ENCODE measurements around the gene MRPS25.

The MRPS25 gene

DNA sequence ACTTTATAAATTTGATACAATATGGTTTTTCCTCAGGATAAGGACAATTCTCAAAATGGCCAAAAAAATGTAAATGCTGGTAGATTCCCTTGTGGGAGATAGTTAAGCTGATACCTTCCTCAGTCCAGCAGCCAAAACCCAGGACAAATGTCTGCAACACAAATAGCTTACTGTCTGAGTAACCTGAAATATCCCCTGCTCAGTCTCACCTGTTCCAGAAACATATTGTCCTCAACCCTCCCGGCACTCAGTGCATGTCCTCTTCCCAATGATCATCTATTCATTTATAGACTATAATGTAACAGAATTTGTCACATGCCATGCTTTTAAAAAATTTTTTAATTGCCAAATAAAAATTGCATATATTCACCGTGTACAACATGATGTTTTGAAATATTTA lies 21.6 kb upstream of the MRPS25 start:
- intact Hi-C loops (cut with DNase I), result no loop called here
- DNase-seq, result no peak

DNA sequence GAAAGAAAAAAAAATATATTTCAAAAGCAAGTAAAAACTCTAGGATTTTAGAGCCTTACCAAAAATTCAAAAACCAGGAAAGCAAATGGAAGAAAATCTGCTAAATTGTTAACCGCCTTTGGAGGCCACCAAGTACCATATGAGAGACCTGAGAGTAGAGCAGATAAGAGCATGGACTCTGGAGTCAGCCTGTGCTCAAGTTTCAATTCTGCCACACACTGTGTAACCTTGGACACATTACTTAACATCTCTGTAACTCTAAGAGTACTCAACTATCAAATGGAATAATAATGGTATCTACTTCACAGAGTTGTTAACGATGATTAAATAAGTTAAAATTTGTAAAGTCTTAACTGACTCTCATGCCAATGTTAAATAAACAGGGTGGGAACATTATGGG lies 21.1 kb upstream of the MRPS25 start:
- DNase-seq, result no peak
- intact Hi-C loops (cut with DNase I), result no loop called here

DNA sequence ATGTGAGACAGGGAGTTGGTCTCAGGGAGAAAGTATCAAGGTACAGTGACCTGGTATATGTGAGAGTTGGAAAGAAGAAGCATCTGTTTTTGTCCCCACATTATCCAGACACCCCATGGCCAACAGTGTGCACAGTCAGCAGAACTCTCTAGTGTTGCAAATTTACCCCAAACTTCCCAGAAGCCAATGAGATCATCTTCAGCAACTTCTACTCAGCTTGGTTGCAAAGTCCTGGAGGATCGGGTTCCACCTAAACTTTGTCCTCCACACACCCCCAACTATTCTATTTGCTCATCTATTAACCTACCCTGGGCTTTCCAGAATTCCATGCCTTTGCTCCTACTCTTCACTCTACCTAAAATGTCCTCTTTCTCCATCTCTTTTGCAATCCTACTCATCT lies 18.1 kb upstream of the MRPS25 start:
- no peak for DNase-seq
- intact Hi-C loops (cut with DNase I), result no loop called here

DNA sequence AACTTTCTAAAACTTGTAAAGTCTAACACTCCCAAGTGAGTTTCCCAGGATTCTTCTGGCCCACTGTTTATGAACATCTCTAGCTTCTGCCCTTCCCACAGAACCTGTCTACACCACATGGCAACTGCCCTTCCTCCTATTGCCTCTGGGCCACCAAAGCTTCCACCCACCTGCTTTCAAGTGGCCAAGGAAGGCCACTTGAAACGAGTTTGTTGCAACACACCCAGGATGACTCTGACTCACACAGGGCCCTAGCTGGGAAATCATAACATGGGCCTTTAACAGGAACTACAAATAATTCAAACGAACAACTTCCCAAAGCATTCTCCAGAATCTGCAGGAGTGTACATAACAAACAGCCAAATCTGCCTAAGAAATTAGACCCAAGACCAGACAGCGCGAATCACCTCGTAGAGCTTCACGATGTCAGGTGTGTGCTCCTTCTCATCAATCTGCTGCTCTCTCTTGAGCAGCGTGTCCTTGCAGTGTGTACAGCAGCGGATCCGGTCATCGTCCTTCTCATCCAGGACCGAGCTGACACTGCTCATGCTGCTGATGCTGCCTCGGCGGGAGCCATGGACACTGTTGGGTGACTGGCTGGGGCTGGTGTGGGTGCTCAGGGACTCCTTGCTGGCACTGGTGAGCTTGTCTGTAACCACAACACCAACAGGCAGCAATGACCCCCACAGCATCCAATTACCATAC lies 17.0 kb upstream of the MRPS25 start:
- intact Hi-C loops (cut with DNase I), result no loop called here
- no peak for DNase-seq

DNA sequence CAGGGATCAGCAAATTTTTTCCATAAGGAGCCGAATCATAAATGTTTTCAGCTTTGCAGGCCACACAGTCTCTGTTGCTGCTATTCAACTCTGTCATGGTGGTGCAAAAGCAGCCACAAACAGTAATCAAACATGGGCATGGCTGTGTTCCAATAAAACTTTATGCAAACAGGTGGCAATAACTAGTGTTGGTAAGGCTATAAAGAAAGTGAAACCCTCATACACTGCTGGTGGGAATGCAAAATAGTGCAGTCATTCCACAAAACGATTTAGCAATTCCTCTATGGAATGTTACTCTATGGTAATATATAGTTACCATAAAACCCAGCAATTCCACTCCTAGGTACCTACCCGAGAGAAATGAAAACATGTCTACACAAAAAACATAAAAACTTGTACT lies 14.0 kb upstream of the MRPS25 start:
- DNase-seq, result no peak
- intact Hi-C loops (cut with DNase I), result no loop called here

DNA sequence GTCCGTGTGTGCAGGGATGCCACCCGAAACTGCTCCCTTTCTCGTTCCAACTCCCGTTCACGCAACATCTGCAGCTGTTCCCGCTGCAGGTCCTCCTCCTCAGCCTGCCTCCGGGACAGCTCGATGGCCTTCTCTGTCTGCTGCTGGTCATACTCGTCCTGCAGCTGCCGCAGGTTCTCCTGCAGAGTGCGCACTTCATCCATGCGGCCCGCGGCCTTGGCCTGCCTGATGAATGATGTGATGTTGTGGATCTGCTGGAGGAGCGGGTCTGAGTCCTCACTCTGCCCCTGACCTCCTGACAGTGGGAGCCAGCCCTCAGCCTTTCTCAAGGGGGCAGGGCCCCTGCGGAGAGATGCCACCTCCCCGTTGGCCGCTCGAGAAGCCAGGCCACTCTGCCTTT lies 9.4 kb upstream of the MRPS25 start:
- intact Hi-C loops (cut with DNase I), result no loop called here
- DNase-seq, result no peak

DNA sequence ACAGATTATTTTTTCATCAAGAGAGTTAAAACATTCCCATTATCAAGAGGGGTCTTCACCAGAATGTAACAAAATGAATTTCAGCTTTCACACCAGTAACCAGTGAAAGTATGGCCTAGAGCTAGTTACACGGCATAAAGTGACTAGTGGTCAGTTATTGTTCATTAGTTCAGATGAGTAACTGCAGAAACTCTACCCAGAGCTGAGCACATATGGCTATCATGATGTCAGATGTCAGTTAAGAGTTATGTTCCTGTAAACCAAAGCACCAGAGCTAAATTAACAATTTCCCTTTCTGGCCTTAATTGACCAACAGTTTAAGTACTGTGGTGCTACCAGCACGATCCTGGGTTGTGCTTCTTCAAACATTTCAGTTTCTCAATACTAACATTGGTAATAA lies 6.6 kb upstream of the MRPS25 start:
- intact Hi-C loops (cut with DNase I), result no loop called here
- DNase-seq, result no peak

DNA sequence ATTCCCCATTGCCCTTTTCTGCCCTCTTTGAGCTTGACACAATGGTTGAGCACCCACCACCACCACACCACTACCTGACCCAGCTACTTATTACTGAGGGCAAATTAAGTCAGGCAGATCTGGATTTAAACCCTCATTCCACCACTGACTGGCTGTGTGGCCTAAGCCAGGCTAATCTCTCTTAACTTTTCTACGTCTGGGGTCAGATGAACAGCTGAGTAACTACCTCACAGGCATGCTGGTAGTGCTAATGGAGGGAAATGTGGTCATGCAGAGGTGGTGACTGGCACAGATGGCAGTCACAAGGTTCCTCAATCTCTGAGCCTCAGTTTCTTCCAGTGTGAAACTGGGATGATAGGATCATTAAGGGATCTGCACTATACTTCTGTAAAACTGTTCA lies 4.3 kb upstream of the MRPS25 start:
- intact Hi-C loops (cut with DNase I), result no loop called here
- DNase-seq, result no peak

DNA sequence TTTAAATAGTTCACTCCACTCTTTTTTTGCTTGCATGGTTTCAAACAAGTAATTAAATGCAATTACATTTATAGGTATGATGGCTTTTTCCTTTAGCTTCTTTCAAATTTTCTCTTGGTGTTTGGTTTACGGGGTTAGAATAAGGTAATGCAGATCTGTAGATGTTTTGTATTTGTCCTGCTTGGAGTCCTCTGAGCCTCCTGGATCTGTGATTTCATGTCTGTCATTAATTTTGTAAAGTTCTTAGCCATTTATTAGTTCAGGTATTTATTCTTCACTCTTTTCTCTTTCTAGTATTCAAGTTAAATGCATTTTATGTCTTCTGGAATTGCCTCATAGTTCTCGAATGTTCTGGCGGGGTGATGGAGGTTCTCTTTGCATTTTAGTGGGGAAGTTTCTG lies 1.4 kb upstream of the MRPS25 start:
- DNase-seq, result no peak
- intact Hi-C loops (cut with DNase I), result no loop called here

DNA sequence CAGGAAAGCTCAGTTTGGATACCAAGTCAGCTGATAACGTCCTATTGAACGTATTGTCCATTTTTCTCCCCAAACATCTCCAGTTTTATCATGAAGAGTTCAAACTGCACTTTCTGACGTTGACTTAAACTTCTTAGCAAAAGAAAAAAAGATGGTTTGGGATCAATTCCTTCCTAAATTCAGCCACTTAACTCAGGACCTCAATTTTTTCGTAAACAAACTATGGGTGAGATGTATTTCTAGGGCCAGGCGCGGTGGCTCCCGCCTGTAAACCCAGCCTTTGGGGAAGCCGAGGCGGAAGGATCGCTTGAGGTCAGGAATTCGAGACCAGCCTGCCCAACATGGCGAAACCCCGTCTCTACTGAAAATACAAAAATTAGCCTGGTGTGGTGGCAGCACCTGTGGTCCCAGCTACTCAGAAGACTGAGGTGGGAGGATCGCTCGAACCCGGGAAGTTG lies 464 bp upstream of the MRPS25 start:
- no peak for DNase-seq
- intact Hi-C loops (cut with DNase I), result loop anchor here (1.0 kb wide), 1 partner anchor 34 kb away; the partner anchor contains the start of gene RBSN

DNA sequence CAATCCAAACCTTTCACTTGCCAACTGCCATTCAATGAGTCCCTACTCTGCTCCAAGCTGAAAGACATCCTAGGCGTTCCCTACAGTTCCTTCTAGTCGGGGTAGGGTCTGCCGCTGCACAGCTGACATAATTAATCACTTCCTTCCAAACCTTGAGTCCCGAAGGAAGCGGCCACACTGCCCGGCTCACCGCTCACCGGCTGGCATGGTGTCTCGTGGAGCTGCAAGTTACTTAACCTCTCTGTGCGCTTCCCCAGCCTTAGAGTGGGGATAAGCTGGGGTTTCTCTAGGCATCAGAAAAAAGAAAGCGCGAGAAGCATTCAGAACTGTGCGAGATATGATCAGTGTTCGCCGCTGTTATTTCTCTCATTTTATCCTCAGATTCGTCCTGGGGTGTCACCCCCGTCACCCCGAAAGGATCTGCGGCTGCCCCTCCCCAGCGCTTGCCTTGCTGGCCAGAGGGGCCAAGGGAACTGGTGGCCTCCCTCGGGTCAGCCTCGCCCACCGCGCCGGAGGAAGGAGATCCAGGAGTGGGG lies 748 bp downstream of the MRPS25 start:
- peak in 1 of 10 donors; percentile 69 for DNase-seq

DNA sequence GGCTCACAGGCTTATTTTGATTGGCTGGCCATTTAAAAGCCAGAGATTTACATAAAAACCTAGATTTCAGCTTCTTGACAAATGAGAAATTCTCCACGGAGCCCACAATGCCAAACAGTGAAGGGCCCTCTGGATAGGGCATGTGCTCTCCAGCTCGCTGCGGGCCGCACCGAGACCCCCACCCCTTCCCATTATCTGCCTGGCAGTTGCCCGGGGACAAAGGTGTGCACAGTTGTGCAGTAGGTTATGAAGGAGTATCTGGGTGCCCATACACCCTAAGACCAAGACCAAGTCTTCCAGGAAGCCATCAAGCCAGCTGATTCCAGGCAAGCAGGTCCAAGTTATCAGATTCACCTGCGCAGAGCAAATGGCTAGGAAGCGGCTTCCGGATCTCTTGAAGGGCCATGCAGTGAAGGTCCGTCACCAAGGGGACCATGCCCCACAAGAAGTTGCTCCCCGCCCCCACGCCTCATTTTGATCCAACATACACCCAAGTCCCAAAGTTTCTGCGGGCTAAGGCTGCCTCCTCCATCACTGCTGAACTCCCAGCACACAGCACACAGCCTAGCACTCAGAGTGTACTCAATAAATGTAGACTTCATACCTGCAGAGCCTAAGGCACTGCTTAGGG lies 1.3 kb downstream of the MRPS25 start:
- no peak for DNase-seq
- intact Hi-C loops (cut with DNase I), result no loop called here

More for the DNA sequence above, 748 bp downstream of the MRPS25 start:
- intact Hi-C loops (cut with DNase I), result no loop called here

DNA sequence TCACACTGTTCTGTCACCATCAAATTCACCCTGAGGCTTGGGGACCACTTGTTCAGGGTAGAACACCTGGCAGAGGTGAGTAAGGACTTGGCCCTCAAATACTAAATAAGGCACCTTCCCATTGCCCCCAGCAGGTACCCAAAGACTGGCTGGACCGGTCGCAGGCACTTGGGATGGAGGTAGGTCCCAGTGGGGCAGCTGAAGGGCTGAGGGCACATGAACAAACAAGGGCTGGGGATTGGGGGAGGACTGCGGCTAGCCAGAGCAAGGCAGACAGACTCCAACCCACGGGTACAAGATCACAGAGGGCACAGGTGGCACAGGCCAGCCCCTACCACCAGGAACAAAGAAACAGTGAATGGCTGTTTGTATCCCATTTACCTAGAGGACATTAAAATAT lies 1.9 kb downstream of the MRPS25 start:
- DNase-seq, result no peak
- intact Hi-C loops (cut with DNase I), result no loop called here

DNA sequence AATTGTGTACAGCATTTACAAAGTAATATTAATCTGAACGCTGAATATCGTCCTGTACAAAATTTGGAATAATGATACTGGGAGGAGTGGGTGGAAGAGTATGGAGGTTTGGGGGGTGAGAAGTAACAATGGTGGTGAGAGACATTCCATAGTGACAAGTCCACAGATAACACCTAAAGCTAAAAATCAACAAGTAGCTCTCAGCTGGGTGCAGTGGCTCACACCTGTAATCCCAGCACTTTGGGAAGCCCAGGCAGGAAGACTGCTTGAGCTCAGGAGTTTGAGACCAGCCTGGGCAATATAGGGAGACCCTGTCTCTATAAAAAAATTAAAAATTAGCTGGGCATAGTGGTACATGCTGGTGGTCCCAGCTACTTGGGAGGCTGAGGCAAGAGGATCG lies 5.1 kb downstream of the MRPS25 start:
- DNase-seq, result no peak
- intact Hi-C loops (cut with DNase I), result no loop called here

DNA sequence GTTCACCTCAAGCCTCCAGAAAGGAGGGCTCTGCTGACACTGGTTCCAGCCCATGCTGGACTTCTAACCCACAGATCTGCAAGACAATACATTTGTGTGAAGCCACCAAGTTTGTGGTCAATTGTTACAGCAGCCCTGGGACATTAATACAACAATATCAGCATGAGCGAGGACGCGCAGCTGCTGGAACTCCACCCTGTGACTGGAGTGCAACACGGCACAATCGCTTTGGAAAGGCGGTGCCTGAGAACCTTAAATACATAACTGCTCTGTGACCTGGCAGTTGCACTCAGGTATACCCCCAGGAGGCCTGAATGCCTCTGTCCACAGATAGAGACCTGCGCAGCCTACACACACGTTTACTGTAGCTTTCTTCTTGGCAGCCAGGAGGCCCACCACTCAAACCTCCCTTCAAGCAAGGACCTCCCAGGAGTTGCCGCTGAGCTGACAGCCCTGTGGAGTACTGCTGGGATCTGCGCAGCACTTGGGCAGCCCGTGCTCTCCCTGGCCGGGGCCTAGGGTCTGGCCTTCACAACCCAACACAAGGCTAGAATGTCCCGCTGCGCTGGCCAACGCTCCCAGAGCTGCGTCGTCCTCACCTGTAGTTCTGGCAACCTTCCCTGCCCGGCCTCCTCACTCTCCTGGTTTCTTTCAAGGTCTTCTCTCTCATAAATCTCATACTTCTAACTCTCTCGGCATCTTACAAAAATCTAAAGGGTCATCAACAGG lies 8.3 kb downstream of the MRPS25 start:
- intact Hi-C loops (cut with DNase I), result loop anchor here (10.0 kb wide), 1 partner anchor 132 kb away; no protein-coding TSS in a partner anchor
- no peak for DNase-seq

DNA sequence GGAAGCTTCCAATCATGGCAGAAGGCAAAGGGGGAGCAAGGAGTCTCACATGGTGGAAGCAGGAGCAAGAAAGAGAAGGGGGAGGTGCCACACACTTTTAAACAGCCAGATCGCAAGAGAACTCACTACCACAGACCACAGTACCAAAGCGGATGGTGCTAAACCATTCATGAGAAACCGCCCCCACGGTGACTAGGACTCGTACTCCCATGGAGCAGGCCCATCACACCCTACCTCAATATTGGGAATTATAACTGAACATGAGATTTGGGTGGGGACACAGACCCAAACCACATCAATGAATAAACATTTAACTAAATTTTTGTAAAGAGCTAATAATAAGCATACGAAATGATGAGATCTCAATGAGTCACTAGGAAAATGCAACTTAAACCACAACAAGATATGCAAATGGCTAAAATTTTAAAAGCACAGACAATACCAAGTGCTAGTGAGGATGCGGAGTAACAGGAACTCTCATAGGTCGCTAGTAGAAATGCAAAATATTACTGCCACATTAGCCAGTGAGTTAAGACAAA lies 10.0 kb downstream of the MRPS25 start:
- no peak for DNase-seq
- intact Hi-C loops (cut with DNase I), result loop anchor here (10.0 kb wide), 1 partner anchor 130 kb away; no protein-coding TSS in a partner anchor

DNA sequence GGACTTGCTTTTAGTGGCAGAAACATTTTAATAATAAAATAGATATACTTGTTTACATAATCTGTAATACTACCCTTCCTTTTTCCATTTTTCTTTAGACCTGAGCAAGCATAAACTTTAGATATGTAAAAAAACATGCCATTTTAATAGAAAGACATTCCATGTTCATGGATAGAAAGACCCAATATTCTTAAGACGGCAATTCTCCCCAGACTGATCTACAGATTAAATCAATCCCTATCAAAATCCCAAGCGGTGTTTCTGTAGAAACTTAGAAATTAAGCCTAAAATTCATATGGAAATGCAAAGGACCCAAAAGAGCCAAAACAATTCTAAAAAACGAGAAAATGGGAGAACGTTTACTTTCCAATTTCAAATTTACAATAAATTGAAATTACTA lies 11.6 kb downstream of the MRPS25 start:
- no peak for DNase-seq
- intact Hi-C loops (cut with DNase I), result loop anchor here (10.0 kb wide), 1 partner anchor 129 kb away; no protein-coding TSS in a partner anchor

DNA sequence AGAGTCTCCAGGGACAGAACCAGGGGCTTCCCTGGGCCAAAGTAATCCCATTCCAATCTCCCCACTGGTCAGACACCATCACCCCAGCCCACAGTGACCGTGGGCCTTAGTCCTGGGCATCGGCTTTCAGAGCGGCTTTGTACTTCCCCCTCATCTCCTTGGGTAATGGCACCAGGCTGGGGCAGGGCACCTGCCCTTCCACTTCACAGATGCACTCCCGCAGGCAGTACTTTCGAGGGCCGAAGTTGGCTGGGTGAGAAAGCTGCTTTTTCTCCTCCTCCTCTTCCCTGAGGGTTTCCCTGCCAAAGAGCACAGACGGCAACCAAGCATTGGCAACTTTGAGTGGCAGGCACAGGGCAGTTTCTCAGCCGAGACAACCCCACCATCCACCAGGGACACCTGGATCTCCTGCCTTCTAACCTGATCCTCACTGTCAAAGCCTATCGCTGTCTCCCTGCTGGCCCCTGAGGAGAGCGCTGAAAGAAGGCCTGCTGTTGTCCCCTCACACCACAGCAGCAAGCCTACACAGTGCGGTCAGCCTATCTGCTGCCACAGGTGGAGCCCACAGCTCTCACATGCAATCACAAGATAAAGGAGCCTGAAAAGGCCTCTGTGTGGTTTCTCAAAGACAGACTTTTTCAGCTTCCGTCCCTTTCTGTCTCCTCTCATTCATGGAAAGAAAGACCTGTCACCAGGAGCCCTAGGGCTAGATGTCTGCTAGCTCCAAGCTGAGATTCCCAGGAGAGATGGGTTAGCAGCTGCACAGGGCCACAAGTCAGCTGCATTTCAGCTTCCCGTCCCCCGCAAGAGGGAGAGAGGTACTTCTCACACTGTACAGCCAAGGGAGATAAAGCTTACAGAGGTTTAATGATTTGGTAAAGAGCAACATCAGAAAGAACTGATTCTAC lies 12.5 kb downstream of the MRPS25 start:
- no peak for DNase-seq
- intact Hi-C loops (cut with DNase I), result loop anchor here (10.0 kb wide), 1 partner anchor 128 kb away; no protein-coding TSS in a partner anchor

DNA sequence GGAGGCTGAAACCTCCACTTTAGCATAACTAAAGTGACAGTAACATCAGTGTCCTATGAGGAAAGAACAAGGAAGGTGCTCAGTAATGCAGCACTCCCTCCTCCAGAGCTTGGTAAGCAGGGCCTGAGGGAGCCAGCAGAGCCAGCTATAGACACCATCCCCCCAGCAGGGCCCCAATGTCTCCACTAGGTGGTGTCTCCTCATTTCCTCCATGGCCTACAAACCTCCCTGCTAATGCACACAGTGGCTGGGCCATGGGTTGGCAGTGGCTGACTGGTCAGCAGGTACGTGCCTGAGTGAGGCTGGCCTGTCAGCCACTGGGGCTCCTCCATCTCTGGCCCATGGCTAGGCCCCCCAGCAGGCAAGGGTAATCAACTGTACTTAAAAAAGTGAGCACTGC lies 13.6 kb downstream of the MRPS25 start:
- peak in 2 of 10 donors; percentile 22 to 89 for DNase-seq
- intact Hi-C loops (cut with DNase I), result loop anchor here (10.0 kb wide), 1 partner anchor 127 kb away; no protein-coding TSS in a partner anchor

All from posterior cingulate gyrus (tissue), 11 donors.